ENCODE results near the gene PPP1R9A.

PPP1R9A gene

DNA sequence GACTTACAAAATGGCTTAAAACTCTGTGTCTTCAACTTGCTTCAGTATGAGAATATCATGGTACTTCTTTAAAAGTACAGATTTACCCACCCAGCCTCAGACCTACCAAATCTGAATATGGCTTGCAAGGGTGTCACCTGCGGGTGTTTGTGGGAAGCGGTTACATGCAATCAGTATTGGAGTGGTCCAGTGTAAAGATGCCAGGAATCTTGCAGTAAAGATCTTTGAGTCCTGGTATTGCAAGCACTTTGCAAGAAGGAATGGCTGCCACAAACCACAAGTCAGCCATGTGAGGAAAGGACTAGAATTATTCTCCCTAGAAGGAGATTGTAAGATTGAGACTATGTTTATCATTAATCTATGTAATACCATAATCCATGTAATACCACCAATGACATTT is 301.9 kb downstream of the PPP1R9A start:
- DNase-seq, result no peak

DNA sequence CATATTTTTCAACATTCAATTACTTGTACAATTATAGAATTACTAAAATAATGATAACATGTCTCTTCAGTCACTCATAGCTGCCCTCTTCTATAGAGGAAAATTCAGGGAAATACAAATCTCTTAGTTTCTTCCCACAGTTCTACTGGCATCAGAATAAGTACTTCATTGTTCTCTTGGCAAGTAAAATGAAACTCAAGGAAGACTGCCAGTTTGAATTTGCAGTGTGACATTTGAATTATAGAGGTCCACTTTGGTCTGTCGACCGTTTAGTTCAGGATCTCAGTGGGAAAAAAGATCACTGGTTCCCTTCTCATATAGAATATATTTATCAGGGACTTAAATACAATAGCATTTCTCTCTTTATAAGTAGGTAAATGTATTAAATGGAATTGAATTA is 302.4 kb downstream of the PPP1R9A start:
- DNase-seq, result no peak

DNA sequence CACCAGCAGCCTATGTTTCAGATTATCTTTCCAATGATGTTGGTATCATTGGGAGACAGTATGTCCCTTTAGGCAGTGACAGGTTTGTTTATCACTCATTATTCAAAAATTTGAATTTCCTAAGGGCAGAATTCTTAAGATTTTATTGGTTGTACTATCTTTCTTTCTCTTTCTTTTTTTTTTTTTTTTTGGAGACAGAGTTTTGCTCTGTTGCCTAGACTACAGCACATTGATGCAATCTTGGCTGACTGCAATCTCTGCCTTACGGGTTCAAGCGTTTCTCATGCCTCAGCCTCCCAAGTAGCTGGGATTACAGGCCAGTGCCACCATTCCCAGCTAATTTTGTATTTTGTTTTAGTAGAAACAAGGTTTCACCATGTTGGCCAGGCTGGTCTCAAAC is 305.8 kb downstream of the PPP1R9A start:
- no peak for DNase-seq

DNA sequence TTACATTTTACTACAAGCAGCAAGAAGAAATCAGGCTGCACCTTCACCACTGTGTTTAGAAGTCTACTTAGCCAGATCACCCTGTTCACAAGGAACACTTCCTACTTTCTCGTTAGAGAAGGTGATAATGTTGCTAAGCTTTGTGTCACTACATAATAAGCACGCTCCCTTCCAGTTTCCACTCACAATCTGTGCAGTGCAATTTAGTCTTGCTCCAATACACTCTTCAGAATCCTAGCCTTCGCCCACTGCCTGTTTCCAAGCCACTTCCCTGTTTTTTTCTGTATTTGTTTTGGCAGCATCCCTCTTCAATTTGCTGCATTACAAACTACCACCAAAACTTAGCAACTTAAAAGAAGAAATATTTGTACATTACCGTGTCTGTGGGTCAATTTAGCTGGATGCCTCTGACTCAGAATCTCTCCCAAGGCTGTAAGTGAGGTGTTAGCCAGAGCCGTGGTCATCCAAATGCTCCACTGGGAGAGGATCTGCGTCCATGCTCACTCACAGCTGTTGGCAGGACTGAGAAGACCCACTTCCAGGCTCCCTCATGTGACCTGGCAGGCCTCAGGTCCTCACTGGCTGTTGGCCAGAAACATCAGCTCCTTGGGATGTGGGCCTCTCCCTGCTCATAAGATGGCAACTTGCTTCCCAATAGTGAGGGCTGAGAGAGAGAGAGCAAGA is 306.6 kb downstream of the PPP1R9A start:
- DNase-seq, result no peak

DNA sequence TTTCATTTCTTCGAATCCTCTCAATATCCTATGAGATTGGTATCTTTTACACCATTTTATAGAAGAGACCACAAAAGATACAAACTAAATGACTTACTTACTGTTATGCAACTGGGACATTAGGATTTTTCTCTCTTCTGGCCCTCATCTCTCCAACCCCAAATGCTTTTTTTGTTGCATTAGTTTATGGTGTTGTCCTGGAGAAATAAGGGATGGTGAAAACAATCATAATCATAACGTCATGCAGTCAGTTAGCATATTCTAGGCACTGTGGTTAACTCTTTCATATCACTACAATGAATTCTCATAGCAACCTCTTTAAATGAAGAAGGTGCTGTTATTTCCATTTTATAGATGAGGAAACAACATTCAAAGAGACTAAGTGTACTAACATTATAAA is 312.3 kb downstream of the PPP1R9A start:
- DNase-seq, result no peak

DNA sequence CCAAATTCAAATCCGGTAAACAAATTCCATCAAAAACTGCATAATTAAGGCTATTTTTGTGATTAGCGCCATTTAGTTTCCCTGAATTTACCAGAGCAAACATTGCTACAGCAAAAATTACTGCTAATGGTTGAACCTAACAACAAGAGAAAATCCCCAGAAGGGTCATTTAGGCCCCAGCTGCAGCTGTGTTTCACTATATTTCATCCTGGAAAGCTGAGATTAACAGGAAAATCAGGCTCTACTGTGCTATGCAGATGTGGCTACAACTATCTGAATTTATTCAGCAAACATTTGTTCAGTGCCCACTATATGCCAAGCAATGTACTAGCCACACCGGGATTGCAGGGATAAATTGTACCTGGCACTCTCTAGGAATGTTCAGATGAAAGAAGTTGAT is 312.9 kb downstream of the PPP1R9A start:
- no peak for DNase-seq

DNA sequence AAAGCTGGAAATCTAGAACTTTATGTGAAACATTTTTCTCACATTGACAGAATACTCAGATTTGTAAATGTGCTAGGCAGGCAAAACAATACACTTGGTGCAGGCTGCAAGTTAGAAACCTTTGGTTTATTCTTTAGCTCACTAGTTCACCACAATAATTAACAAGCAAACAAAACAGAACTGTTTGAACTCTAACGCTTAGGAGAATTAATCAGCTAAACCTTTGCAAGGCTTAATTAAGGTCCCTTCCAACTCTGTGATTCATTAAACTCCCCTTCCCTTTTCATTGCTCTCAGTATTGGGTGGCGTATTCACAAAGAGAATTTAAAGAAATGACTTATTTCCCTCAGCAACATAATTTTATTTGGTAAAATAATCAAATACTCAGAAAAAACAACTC is 317.9 kb downstream of the PPP1R9A start:
- no peak for DNase-seq

DNA sequence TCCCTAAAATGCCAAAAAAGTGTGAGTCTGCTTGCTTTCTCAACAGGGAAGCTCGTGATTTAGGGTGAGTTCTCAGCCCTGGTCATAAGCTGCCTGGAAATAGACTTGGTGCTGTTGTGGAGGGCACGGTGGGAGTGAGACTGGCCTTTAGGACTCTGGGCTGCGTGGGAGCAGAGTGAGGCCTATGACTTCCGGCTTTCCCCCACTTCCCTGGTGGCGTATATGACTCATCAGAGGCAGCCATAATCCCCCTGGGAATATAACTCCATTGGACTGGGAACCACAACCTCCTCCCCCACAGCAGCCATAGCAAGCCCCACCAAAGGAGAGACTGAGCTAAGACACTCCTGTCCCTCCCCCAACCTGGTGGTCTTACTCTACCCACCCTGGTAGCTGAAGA is 321.9 kb downstream of the PPP1R9A start:
- DNase-seq, result no peak

DNA sequence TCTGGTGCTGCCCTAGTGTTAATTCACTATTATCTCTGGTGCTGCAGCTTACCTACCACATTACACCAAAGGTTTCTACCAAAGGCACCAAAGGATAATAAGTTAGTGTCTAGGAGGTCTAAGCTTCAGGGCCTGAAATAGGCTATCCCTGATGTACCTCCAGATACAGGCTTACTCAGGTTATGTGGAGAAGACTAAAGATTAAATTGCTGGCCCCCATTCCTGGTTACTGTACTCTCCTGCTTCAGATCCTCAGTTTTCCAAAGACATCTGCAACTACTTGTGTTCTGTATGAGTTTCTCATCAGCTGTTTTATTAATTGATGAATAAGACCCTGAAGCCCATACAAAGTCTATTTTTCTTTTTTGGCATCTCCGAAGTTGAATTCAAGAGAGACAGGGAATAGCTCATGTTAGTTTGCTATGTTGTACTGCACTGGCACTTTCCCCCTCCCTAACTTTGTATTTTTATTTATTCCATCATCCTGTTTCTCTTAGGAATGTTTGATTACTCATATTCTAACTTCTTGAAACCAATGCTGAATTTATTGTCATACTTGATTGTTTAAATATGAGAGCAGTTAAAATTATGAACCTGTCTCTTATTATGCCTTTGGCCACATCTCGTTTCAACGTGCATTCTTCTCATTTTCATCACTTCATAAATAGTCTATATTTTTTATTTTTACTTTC is 331.0 kb downstream of the PPP1R9A start:
- no peak for DNase-seq

DNA sequence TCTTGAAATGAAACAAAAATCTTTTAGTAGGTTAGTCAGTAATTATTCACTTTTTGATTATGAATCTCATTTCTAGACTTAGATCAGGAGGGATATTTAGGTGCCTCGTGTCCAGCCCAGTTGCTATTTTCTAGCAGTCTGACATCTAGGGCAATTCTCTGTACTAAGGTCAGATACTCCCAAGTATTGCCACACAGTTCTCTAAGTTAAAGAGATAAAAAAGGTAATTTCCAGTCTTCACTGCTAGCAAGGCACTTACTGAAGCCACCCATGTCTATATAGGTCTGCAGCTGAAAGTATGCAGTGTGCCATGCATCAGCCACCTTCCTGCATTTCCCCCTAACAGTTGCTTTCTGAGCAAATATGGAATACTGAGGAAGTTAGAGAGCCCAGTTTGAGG is 333.5 kb downstream of the PPP1R9A start:
- no peak for DNase-seq

DNA sequence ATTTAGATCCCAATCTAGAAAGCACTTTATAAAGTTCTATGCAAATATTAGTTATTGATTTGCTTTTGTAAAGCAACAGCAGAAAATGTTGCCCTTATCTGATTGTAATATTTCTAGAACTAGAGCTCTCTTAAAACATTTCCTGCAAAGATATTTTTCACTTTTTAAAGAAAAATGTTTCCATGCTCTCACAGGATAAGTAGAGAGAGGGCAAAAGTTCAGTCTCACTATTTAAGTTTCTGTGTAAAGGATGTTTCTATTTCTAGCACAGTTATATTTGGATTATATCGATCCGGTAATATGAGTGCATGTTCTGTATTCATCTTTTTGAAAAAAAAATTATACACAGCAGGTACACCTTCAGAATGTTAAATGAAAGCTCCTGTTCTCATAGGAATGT is 334.9 kb downstream of the PPP1R9A start:
- no peak for DNase-seq

DNA sequence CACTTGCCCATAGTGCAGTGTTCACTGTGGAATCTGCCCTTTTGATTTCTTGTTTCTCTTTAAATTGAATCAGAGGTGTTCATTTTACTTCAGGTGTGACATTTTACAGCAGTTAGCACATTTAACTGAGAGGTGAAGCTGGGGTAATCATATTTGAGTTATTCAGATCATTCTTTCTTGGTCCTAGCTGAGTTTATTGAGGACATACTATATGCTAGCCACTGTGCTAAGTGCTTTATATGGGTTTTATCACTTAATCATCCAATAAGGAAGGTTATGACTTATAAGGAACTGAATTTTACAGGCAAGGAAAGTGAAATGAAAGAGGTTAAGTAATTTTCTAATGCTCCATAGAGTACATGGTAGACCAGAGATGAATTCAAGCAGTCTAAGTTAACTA is 337.2 kb downstream of the PPP1R9A start:
- no peak for DNase-seq

DNA sequence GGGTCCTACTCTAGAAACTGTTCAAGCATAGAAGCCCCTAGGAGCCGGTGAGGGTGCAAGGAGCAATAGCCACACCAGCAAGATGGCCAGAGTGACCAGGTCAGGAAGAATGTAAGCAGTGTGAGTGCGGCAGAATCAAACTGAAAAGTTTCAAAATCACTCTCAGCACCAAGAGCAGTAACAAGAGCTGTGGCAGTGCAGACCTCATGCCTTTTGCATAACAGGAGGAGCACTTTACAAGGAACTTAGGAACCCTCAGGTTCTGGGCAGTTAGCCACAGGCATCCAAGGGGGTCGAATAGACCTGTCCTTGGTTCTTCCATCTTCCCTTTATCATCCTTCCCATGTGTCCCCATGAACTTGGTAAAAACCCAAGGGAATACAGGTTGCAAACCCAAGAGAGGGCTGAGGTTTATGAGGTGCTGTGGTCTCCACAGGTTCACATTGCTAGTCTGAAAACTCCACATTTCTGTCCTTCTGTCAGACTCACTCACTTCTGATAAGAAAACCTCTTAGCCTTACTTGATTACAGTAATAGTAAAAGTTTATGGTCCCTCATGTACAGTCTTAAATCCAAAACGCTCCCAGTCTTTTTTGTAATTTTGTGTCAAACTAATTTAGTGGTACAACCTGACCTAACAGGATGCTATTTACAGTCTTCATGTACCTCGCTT is 338.6 kb downstream of the PPP1R9A start:
- no peak for DNase-seq

DNA sequence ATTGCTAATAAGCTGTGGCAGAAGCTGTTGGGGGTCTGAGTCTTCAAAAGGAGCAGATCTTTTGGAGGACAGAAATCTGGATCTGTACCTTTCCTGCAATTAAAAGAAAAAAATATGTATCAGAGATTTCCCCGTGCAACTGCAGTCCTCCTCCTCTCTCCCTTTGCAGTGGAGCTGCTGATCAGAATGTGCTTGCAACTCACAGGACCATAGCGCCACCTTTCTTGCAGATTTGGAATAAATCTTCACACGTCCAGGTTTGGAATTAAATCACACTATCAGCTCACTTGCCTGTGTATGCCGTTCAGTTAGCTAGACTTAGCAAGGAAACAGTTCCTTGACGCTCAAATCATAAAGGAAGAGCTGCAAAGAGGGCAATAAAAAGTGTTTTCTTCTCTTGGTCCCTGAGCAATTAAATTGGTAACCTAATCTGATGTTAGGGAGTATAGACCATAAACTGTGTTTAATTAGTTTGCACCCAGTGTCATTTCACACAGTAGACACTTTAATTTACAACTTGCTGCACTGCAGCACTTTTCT is 339.5 kb downstream of the PPP1R9A start:
- DNase-seq, result no peak

DNA sequence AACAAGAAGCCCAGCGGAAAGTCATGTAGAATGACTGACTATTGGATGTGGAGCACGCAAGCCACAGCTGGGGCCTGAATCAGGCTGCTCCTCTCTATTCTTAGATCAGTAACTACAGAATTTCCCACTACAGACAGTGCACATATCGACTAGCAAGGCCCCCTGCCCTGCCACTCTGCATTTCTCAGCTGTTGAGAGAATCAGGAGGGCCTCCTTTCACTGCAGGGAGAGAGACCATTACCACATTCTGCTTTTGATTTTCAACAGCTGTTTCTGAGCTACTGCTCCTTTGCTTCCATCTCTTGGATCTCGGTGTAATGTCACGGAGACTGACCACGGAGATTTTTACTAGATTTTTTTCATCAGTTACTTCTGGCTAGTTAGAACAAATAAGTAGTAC is 343.2 kb downstream of the PPP1R9A start:
- no peak for DNase-seq

DNA sequence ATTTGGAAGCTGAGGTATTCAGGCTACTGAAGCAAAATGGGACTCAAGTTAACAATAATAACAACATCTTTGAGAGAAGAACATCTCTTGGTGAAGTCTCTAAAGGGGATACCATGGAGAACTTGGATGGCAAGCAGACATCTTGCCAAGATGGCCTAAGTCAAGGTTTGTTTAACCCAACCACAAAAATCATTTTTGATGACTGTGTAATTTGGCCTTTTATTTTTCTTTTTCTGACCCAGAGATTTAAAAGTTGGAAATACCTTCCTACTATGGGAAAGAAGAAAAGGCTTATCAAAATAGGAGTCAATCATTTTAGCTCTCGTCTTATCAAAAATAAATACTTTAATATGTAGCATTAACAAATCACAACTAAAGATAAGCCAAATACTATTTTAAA is 344.6 kb downstream of the PPP1R9A start:
- no peak for DNase-seq

DNA sequence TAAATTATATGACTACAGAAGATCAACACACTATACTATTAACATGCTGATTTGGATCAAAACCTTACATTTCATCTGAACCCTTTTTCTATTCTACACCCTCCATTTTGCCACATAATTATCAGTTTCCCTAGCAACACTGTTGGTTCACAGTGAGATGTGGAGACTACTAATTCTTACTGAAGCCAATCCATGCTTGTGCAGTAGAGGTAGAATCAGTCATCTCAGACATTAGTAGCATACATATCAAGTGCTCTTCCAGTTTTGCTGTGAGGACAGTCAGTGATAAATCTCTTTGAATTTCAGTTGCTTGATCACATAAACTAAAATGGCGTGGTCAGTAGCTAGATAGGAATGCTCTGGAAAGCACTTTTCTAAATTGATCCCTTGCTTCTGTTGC is 346.6 kb downstream of the PPP1R9A start:
- DNase-seq, result no peak

DNA sequence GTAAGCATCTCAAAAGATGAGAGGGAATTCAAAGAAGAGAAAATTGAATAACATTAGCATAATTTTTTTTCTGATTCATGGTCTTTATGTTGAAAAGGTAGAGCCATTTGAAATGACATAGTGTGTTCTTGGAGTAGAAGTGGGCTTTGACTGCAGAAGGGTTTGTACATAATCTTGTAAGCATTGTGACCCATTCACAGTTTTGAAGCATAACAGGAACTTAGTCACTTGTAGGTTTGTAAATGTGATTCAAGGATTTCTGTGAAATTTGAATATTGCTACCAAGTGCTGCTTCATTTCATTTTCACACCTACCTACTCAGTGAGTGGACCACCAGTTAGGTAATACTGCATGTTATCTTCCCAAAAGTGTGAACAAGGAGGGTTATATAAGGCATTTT is 348.3 kb downstream of the PPP1R9A start:
- no peak for DNase-seq

DNA sequence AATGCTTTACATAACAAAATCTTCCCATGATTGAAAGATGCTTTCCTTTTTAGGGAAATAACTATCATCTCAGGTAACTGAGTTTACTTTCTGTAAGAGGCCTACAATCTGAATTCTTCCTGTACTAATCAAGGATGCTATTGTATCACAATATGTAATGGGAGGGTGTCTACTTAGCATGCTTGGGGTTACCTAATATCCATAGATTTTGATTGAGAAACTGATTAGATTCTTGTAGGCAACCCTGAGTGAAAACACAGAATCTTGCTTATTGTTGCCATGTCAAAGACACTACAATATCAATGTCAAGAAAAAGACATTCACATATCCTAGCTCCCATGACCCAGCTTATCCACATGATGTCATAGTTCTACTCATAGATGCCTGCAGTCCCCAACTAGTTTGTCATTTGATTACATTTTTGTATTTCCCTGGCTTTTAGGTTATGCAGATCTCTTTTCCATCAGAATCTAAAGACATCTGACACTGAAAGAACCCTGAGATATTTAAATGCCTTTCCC is 354.6 kb downstream of the PPP1R9A start:
- no peak for DNase-seq

DNA sequence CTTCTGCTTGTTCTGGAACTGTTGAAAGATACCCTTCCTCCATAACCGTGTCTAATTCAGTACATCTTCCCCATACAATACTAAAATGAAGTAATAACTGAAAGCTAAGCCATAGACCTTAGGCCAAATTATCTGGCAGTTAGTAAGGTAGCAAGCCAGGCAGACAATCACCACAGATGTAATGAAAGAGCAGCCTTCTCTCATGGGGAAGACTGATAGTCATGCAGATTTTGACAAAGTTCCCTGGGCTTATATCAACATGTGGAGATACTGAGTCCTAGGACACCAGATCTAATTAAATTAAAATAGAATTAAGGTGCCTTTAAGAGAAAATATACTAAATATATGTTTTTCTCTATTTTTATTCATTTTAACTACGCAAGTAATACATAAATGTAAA is 355.5 kb downstream of the PPP1R9A start:
- DNase-seq, result no peak

DNA sequence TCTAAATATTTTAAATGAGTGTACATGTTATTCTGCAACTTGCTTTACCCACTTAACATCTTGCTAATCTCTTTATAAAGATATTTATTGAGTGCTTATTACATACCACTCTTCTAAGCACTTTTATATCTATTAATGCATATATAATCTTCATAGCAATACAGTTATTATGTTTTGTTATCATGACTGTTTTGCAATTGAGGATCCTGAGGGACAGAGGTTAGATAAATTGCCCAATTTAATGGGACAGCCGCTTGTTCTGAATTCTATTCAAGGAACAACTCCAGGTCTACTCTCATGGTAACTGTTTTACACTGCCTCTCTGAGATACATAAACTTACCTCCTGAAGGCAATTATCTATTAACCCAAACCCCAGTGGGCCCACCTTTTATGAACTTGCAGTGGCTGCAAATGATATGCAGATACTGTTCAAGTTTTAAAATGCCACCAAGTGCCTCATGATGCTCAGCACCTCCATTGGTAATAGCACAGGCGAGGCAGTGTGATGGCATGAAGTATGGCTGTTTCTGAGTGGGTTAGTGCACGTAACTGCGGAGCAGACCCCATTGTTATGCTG is 356.5 kb downstream of the PPP1R9A start:
- DNase-seq, result no peak

DNA sequence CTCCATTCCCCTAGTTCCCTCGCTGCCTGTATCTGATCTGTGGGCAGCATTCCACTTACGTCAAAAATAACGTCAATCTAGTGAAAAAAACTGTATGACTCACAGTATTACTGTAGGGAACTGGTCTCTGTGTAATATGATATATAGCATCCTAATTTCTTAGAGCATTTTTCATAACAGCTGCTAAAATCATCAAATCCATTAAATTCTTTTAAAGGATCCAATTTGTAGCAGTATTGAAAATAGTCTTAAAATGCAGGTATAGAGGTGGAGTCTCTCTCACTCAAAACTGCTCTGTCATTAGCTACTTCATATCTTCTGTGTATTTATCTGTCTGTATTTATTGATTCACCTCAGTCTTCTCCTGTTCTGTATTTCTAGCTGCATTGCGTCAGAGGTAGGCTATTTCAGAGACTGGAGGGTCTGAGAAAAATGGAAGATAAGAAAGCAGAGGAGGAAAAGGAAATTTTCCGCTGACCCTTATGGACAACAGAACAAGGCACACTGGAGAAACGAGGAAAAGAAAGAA is 357.0 kb downstream of the PPP1R9A start:
- no peak for DNase-seq

DNA sequence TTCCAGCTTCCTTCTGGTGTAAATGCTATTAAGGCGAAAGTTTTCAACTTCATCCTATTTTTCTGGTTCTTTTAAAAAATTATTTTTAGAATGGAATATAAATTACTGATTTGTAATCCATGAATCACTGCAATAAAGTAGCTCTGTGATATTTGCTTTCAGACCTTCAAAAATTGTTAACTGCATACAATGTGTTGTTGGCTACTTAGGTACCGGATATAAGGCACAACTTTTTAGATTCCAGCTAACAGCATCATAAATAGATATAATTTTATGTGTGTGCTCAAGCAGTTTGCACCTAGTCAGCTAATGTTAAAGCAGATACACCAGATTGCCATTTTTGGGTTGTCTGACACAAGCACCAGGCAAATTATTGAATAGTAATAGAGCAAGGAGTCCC is 358.2 kb downstream of the PPP1R9A start:
- DNase-seq, result no peak

Measured in CD4-positive, alpha-beta T cell treated with Interleukin-6 for 4 hours (primary cell).